Ishikawa (cell line): Measurements from ENCODE around the gene ARL6IP6.

Experiments
- REST ChIP-seq: IDR thresholded peaks from 2 replicates; pipeline ENCODE4 v1.6.1; 2012; ENCODE audit warnings: low read depth, mild to moderate bottlenecking
- TF ChIP-seq, protein P1 (sequence below): IDR thresholded peaks from 2 replicates; pipeline ENCODE4 v1.6.1; 2012

GRCh38 chr2:152763651-152764050, 45.2 kb downstream of the ARL6IP6 start:
- TF ChIP-seq, protein P1, sequence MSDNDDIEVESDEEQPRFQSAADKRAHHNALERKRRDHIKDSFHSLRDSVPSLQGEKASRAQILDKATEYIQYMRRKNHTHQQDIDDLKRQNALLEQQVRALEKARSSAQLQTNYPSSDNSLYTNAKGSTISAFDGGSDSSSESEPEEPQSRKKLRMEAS, result no peak
- no peak for TF ChIP-seq REST
